Common myeloid progenitor, CD34-positive (primary cell): ENCODE data around the gene MYL11.
"Not testable (repeated sequence)": the region's sequence is repeated elsewhere in the genome, so short reads cannot be mapped to it uniquely, and the experiment has no call there.

ENCODE experiments used
- CTCF ChIA-PET: fragments of 350-600 bp; sonication (Branson Sonifier 250); formaldehyde crosslinking; loops from one replicate; lab custom pipeline; 2021; ENCODE audit warnings: antibody characterized with exemption; lab: Charles Lee
- POLR2A ChIA-PET: fragments of 350-600 bp; sonication (Branson Sonifier 250); formaldehyde crosslinking; loops from one replicate; lab custom pipeline; 2021; ENCODE audit warnings: antibody characterized with exemption; lab: Charles Lee
- DNase-seq, 3 donors: peaks; one replicate each; pipeline versions ENCODE4 v3.0.0 to v3.0.0-alpha.2; 2013
- H3K27ac ChIP-seq, 2 experiments: 1 replicate in 1 of 2; 2 replicates in 1 of 2; pipeline ENCODE4 v1.7.0; 2013; ENCODE audit warnings: inconsistent platforms in 2 of 2, low read length in 2 of 2, mild to moderate bottlenecking in 2 of 2, low read depth in 1 of 2, moderate library complexity in 1 of 2; ENCODE audit not compliant: severe bottlenecking in 2 of 2, insufficient read depth in 1 of 2, poor library complexity in 1 of 2
- H3K27me3 ChIP-seq, 5 experiments: replicated peaks in 2 of 5; 1 replicate in 3 of 5; 2 replicates in 2 of 5; pipeline versions ENCODE4 v1.6.1 to v1.7.0; 2013; ENCODE audit warnings: low read length in 4 of 5, mild to moderate bottlenecking in 2 of 5, moderate library complexity in 2 of 5, inconsistent platforms in 1 of 5; ENCODE audit not compliant: insufficient read depth in 5 of 5, control insufficient read depth in 4 of 5
- H3K36me3 ChIP-seq, 4 experiments: 1 replicate in 2 of 4; 2 replicates in 2 of 4; pipeline versions ENCODE4 v1.6.1 to v1.7.0; 2013; ENCODE audit warnings: low read length in 3 of 4, control low read depth in 1 of 4, mild to moderate bottlenecking in 1 of 4; ENCODE audit not compliant: control insufficient read depth in 4 of 4, insufficient read depth in 4 of 4
- H3K4me1 ChIP-seq, 4 experiments: 1 replicate in 3 of 4; 2 replicates in 1 of 4; pipeline versions ENCODE4 v1.6.1 to v1.7.1; 2013; ENCODE audit warnings: low read length in 3 of 4, mild to moderate bottlenecking in 3 of 4, control low read depth in 1 of 4, inconsistent platforms in 1 of 4, moderate library complexity in 1 of 4; ENCODE audit not compliant: control insufficient read depth in 4 of 4, insufficient read depth in 4 of 4; ENCODE audit errors: control extremely low read depth in 1 of 4
- H3K4me3 ChIP-seq, 7 experiments: 1 replicate in 4 of 7; 2 replicates in 3 of 7; pipeline versions ENCODE4 v1.5.1 to v1.7.0; 2013; ENCODE audit warnings: mild to moderate bottlenecking in 7 of 7, low read length in 6 of 7, moderate library complexity in 6 of 7, inconsistent platforms in 2 of 7, low read depth in 2 of 7, control low read depth in 1 of 7; ENCODE audit not compliant: insufficient read depth in 4 of 7, control insufficient read depth in 1 of 7; ENCODE audit errors: extremely low read depth in 1 of 7
- H3K9me3 ChIP-seq, 5 experiments: 1 replicate in 4 of 5; 2 replicates in 1 of 5; pipeline versions ENCODE4 v1.6.1 to v1.7.1; 2013; ENCODE audit warnings: low read length in 4 of 5, mild to moderate bottlenecking in 2 of 5, inconsistent platforms in 1 of 5, low read depth in 1 of 5, moderate library complexity in 1 of 5; ENCODE audit not compliant: control insufficient read depth in 4 of 5, insufficient read depth in 2 of 5; ENCODE audit errors: control extremely low read depth in 1 of 5
- WGBS: methylation state at CpG from one replicate; pipeline ENCODE4 v1.1.5; 2013; ENCODE audit not compliant: insufficient coverage; 5-methylcytosine and 5-hydroxymethylcytosine counted together

The MYL11 gene

DNA sequence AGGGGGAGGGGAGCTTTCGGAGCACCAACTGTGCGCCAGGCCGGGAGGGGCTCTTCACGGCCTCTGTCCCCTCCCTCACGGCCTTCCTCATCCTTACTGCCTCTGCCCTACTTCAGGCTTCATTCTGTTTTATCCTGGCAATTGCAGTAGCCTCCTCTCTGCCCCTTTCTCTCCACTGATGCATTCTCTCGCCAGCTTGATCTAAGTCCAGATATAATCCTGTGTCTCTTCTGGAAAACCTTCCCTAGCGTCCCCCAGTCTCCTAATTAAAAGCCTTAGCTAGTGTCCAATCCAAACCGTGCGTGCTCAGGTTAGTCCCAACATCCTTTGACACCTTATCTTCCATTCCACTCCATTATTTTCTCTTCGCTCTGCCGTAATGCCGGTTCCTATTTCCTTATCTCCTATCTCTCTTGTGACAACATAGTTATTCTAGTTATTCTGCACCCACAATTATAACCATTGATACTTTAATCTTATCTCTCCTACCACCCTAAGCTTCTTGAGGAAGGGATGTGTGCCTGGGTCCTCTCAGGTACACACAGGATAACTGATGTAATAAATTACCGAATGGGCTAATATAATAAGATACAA, 21.5 kb downstream of the MYL11 start:
- no peaks in the 10 kb centered on the region for H3K27me3 ChIP-seq
- H3K4me1 ChIP-seq, result peaks cover 7 to 46% (median 38%) of the 10 kb centered on the region in 4 experiments
- CTCF ChIA-PET, result interaction anchor here (0.9 to 10.8 kb wide), 10 partner anchors 11 to 220 kb away, joined by 3 to 97 read pairs (median 6); partner anchors contain the start of genes SEPTIN1, TBC1D10B and ZNF771
- WGBS, result 10% methylated on average over 12 of the region's 13 CpGs
- H3K9me3 ChIP-seq, result no peaks in the 10 kb centered on the region
- peaks cover 0 to 22% (median 14%) of the 10 kb centered on the region in 4 experiments for H3K36me3 ChIP-seq
- DNase-seq, result peak in 1 of 3 donors; percentile 39
- no peak overlapping the region for H3K27ac ChIP-seq
- POLR2A ChIA-PET, result interaction anchor here (0.6 to 2.3 kb wide), 6 partner anchors 11 to 677 kb away, joined by 3 to 11 read pairs (median 3); partner anchors contain the start of genes TBC1D10B and ZNF771
- peak overlapping the region; percentile 74 to 91 (median 77) for H3K4me3 ChIP-seq

- ChIA-PET CTCF (interaction anchor here (0.9 to 10.8 kb wide), 6 partner anchors 13 to 26 kb away, joined by 3 to 97 read pairs (median 8); partner anchors contain the start of genes SEPTIN1, TBC1D10B and ZNF771), POLR2A (interaction anchor here (0.6 to 2.3 kb wide), 4 partner anchors 11 to 677 kb away, joined by 3 to 11 read pairs (median 4); partner anchors contain the start of gene ZNF771)
- not testable (repeated sequence) for H3K27ac ChIP-seq, H3K9me3 ChIP-seq, H3K27me3 ChIP-seq, DNase-seq
- Histone ChIP-seq H3K36me3 (peaks cover 0 to 22% (median 14%) of the 10 kb centered on the region in 4 experiments), H3K4me1 (peaks cover 7 to 46% (median 39%) of the 10 kb centered on the region in 4 experiments), H3K4me3 (peak overlapping the region in 2 of 7 experiments; percentile 76 to 91)
- 71% methylated on average over 1 of the region's 4 CpGs for WGBS
These were observed 22.0 kb downstream of the MYL11 start for GRCh38 chr16:30396627-30397026.

- peak in 1 of 3 donors; percentile 46 for DNase-seq
- Histone ChIP-seq H3K4me1 (peaks cover 7 to 46% (median 39%) of the 10 kb centered on the region in 4 experiments), H3K27me3 (no peaks in the 10 kb centered on the region), H3K4me3 (no peak overlapping the region), H3K9me3 (no peaks in the 10 kb centered on the region), H3K36me3 (peaks cover 0 to 22% (median 14%) of the 10 kb centered on the region in 4 experiments), H3K27ac (no peak overlapping the region)
- WGBS, result 45% methylated on average over 3 of the region's 4 CpGs
- ChIA-PET CTCF (interaction anchor here (2.5 to 10.8 kb wide), 2 partner anchors 12 to 20 kb away, joined by 11 to 97 read pairs; partner anchors contain the start of gene ZNF771), POLR2A (interaction anchor here (0.7 kb wide), 1 partner anchor 75 kb away, joined by 3 read pairs; no protein-coding TSS in a partner anchor)
These were observed 22.5 kb downstream of the MYL11 start for GRCh38 chr16:30397056-30397455.

- POLR2A ChIA-PET, result no interaction called here
- Histone ChIP-seq H3K27ac (no peak overlapping the region), H3K4me3 (no peak overlapping the region), H3K9me3 (no peaks in the 10 kb centered on the region), H3K36me3 (peaks cover 0 to 22% (median 14%) of the 10 kb centered on the region in 4 experiments), H3K27me3 (no peaks in the 10 kb centered on the region), H3K4me1 (peaks cover 7 to 46% (median 39%) of the 10 kb centered on the region in 4 experiments)
- WGBS, result 98% methylated on average over 38 of the region's 42 CpGs
- CTCF ChIA-PET, result interaction anchor here (1.7 to 10.8 kb wide), 3 partner anchors 11 to 29 kb away, joined by 3 to 97 read pairs (median 8); partner anchors contain the start of gene ZNF771
- no peak for DNase-seq
These were observed 23.4 kb downstream of the MYL11 start for GRCh38 chr16:30397776-30398660.

DNA sequence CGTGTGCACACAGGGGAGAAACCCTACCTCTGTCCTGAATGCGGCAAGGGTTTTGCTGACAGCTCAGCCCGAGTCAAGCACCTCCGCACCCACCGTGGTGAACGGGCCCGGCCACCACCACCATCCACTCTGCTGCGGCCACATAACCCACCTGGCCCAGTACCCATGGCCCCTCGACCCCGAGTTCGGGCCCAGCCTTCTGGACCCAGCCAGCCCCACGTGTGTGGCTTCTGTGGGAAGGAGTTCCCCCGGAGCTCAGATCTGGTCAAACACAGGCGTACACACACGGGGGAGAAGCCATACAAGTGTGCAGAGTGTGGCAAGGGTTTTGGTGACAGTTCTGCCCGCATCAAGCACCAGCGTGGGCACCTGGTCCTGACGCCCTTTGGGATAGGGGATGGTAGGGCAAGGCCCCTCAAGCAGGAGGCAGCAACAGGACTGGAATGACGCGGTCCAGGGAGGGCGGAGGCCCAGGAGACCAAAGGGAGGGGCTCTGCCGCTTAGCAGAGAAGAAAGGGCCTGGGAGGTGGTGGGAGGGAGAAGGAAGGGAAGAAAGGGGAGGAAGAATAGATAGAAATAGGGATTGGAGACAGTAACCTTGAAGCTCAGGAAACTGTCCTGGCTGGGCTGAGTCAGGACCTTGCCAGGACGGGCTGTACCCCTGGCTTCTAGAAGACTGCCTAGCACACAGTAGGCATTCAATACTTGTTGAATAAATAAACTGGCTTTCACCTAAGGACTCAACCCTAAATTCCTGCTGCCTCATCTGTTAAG, 24.2 kb downstream of the MYL11 start:
- Histone ChIP-seq H3K27me3 (no peaks in the 10 kb centered on the region), H3K27ac (no peak overlapping the region), H3K4me1 (peaks cover 7 to 46% (median 39%) of the 10 kb centered on the region in 4 experiments), H3K36me3 (peaks cover 0 to 22% (median 14%) of the 10 kb centered on the region in 4 experiments), H3K9me3 (no peaks in the 10 kb centered on the region), H3K4me3 (peak overlapping the region in 1 of 7 experiments; percentile 83)
- DNase-seq, result no peak
- 93% methylated on average over 17 of the region's 23 CpGs for WGBS
- ChIA-PET CTCF (interaction anchor here (0.9 to 10.8 kb wide), 7 partner anchors 10 to 30 kb away, joined by 3 to 97 read pairs (median 3); partner anchors contain the start of gene ZNF771), POLR2A (interaction anchor here (1.0 kb wide), 1 partner anchor 21 kb away, joined by 5 read pairs; no protein-coding TSS in a partner anchor)
